HUDEP-2 (cell line): ENCODE data around the gene MAGI2.
A peak's percentile ranks its signal among the peaks of the same experiment; 100 is the strongest.

Experiments
- DNase-seq, 76 experiments: peaks; one replicate each; lab custom pipeline; 2025; ENCODE audit not compliant: unreplicated experiment in 76 of 76; lab: John Stamatoyannopoulos, UW

The MAGI2 gene

GRCh38 chr7:79308192-79308591 is 145.3 kb downstream of the MAGI2 start:
- no peak for DNase-seq

DNA sequence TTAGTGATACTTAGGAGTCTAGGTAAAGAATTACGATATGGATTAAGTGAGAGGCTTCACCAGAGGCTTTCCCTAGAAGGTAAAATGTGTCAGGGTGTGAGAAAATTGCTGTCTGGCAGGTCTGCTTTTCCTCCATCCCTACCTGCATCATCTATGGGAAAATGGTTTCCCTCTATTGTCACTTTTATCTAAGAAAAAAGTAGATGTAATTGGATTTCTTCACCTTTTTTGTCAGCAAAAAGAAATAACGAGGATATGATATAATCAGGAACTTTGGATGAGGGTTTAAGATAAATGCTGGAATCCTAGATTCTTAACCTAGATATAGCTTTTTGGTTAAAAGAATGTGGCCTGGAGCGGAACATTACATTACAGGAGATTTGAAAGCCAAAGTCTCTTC is 146.1 kb downstream of the MAGI2 start:
- no peak for DNase-seq

- no peak for DNase-seq
Observed at GRCh38 chr7:79304711-79305110, 148.8 kb downstream of the MAGI2 start.

DNA sequence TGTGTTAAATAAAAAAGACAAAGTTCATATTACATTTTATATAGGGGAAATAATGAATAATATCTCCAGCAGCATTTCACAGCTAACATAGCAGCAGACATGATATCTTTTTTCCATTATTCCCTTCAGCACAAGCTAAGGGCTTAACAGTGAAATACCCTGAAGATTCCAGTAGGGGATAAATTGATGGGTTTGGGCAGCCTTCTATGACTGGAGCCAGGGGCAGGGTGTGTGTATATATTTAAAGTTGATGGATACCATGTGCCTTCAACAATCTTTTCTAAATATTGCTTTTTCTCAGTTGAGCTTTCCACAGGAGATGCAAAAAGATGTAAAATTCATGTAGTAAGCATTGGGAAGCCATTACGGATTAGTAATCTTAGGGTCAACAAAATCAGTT is 151.2 kb downstream of the MAGI2 start:
- no peak for DNase-seq

- no peak for DNase-seq
Observed at GRCh38 chr7:79301419-79301818, 152.0 kb downstream of the MAGI2 start.

DNA sequence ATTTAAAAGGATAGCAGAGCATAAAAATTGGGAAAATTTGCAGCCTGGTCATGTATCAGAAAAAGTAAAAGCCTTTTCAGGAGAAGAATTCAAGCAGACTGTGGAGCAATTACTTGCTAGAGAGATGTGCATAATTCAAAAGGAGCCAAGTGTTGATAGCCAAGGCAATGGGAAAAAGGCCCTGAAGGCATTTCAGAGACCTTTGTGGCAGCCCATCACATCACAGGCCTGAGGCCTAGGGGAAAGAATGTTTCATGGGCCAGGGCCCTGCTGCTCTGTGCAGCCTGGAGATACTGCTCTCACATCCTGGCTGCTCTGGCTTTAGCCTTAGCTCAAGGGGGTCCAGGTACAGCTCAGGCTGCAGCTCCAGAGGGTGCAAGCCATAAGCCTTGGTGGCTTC is 152.9 kb downstream of the MAGI2 start:
- no peak for DNase-seq

DNA sequence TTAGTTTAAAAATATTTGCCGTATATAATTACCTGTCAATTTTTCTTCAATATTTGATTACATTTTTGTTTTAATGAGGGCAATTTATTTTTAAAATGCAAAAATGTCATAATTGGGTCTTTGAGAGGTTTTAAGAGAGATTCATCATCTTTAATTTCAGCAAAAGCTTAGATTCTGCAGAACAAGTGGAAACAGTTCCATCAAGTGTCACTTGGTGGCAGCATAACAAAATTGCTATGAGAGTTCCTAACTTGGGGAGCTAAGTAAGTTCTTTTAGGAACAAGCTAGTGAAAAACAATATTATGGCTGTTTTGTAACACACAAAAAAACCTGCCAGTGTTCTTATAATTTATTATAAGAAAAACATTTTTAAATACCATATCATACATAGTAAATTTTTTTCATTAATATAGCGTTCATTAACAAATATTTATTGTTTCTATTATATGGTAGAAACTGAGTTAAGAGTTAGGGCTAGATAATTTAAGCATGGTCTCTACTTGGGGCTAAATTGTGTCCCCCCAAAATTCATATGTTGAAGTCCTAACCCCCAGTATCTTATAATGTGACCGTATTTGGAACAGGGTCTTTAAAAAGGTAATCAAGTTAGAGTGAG is 155.2 kb downstream of the MAGI2 start:
- DNase-seq: peak in 7 of 76 experiments; percentile 10 to 23 (median 14)

DNA sequence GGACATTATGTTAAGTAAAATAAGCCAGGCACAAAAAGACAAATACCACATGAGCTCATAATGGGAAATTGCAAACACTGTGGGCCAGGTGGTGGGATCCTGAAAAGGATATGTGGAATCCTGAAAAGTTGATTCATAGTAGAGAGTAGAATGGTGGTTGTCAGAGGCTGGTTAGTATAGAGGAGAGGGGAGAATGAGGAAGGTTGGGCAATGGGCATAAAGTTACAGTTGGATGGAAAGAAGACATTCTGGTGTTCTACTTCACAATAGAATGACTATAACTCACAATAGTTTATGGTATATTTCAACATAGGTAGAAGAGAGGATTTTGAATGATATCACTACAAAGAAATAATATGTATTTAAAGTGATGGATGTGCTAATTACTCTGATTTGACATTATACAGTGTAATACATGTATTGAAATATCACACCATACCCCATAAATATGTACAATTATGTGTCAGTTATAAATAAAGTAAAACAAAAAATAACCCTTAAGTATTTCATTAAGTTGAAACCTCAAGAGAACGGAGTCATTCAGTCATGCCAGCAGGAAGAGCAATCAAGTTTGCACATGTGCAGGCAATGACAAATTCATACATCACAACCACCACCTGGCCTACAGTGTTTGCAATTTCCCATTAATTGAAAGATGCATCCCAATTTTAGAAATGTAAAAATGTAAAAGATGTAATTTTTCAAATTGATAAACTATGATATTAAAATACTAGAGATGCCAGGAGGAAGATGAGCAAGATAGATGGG is 156.7 kb downstream of the MAGI2 start:
- DNase-seq: no peak

DNA sequence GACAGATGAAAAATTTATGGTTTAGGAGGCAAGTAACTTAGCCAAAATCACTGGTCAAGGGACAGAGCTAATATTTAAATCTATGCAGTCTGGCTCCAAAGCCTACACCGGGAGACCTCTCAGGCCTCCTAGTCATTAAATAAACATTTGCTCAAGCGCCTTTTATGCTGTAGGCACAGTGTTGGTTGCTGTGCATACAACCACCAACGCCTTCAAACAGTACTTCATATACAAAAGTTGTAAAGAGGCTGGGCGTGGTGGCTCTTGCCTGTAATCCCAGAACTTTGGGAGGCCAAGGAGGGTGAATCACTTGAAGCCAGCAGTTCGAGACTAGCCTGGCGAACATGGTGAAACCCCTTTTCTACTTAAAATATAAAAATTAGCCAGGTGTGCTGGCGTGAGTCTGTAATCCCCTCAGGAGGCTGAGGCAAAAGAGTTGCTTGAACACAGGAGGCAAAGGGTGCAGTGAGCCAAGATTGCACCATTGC is 159.8 kb downstream of the MAGI2 start:
- DNase-seq: no peak

- DNase-seq: no peak
Observed at GRCh38 chr7:79292834-79293233, 160.6 kb downstream of the MAGI2 start.

- DNase-seq: no peak
Observed at GRCh38 chr7:79291498-79291865, 162.0 kb downstream of the MAGI2 start.

DNA sequence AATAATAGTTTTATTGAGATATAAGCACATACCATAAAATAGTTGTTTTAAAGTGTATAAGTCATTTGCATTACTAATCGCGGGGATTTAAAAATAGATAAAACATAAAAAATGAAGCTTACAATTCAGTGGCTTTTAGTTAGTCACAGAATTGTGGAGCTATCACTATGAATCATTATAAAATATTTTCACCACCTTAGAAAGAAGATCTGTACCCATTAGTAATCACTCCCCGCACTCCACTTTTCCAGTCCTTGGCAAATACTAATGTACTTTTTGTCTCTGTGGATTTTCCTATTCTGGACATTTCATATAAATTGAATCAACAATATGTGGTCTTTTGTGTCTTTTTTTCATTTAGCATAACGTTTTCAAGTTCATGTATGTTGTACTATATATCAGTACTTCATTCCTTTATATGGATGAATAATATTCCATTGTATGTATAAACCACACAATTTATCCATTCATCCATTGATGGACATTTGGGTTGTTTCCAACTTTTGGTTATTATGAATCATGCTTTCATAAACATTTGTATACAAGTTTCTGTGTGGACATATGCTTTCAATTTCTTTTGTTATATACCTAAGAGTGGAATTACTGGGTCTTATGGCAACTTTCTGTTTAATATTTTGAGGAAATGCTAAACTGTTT is 162.5 kb downstream of the MAGI2 start:
- no peak for DNase-seq

- no peak for DNase-seq
Observed at GRCh38 chr7:79290398-79290797, 163.1 kb downstream of the MAGI2 start.

- DNase-seq: no peak
Observed at GRCh38 chr7:79288655-79289054, 164.8 kb downstream of the MAGI2 start.

DNA sequence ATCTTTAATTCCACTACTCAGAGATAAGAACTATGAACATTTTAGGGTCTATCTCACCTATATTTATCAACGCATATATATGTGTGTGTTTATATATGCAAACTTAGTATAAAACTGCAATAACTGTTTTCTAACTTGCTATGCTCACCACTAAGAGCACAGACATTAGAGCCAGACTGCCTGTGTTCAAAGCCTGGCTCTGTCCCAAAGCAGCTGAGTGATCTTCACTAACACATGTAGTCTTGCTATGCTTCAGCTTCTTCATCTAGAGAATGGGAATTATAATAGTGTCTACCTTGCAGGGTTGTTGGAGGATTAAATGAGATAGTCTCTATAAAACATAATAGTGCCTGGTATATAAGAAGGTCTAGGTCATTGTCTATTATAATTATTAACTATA is 165.5 kb downstream of the MAGI2 start:
- DNase-seq: no peak

- no peak for DNase-seq
Observed at GRCh38 chr7:79286181-79286580, 167.3 kb downstream of the MAGI2 start.

DNA sequence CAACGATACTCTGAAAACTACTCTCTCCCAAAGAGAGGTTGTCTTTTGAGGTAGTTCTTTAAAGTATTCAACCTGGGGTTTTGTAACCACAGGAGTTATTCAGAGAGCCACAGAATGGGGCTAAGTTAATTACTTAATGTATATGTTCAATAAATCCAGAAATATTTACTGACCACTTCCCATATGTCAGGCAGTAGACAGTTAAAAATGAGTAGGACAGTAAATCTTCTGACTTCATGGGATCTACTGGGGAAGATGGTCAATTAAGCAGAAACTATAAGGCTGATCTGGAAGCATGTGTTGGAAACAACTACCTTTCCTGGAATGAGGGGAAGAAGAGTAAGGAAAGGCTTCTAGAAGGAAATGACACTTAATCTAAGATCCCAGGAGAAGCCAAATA is 167.7 kb downstream of the MAGI2 start:
- DNase-seq: no peak

GRCh38 chr7:79284211-79284610 is 169.3 kb downstream of the MAGI2 start:
- DNase-seq: no peak

DNA sequence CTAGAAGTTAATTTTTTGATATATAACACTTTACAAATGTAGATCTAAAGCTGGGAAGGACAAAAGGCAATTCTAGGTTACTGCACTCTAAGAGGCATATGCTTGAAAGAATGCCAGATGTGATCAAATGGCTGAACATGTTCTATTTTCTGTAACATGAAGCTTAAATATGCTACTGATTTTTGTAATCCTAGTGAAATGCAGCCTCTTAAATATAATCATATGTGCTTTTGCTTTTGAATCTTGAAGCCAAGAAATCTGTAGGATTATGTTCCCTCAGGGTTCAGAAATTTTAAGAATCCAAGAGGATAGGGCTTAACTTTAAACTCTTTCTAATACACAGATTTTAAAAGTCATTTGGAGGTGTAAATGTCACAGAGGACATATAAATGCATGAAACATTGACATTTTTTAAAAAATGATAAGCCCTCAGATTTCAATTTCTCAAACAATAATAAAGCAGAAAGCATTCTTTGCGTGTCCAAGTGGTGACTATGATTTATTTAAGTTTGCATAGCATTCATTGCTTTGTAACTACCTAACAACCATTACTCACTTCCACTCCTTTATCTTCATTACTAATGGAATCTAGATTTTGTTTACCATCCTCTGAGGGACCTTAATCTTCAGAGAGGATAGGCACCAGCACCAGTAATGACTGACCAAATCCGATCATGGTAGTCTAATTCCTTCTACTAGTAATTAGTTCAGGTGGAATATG is 170.4 kb downstream of the MAGI2 start:
- no peak for DNase-seq

GRCh38 chr7:79282070-79282694 is 171.3 kb downstream of the MAGI2 start:
- DNase-seq: peak in 9 of 76 experiments; percentile 6 to 33 (median 21)

DNA sequence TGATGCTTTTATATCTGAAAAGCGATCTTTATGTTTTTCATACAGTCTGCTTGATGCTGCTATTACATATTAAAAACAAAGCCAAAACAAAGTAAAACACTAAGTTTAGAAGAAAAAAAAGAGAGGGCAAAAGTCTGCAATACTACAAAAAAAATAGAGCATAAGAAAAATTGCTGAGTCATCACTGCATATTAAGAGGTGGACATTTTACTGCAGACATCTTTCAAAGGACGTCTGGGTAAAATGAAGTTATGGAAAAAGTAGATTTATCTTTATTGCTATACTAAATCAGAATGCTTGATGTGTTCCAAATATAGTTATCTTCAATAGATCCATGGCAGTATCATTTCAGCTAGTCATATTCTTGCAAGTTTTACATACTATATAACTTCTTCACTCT is 172.0 kb downstream of the MAGI2 start:
- DNase-seq: peak in 3 of 76 experiments; percentile 4 to 43 (median 17)
